A172 (cell line): ENCODE data around the gene GJC1. TPM values are rescaled to one million over a fixed set of nuclear protein-coding genes. Genes with fewer than 3 reads are reported as not detected.
A peak's percentile ranks its signal among the peaks of the same experiment; 100 is the strongest.

Experiments used
- DNase-seq: peaks from one replicate; pipeline ENCODE4 v3.0.0-alpha.2; 2015; ENCODE audit warnings: low spot score
- total RNA-seq: library from RNA; depleted of rRNA; stranded (reverse); fragments of >200 nt; shearing (Covaris generic); gene quantifications from 2 replicates; pipeline ENCODE4 v1.2.3, GENCODE V29; 2014

The GJC1 gene
- total RNA-seq, 1 experiment from 2014 or later: 114 TPM

DNA sequence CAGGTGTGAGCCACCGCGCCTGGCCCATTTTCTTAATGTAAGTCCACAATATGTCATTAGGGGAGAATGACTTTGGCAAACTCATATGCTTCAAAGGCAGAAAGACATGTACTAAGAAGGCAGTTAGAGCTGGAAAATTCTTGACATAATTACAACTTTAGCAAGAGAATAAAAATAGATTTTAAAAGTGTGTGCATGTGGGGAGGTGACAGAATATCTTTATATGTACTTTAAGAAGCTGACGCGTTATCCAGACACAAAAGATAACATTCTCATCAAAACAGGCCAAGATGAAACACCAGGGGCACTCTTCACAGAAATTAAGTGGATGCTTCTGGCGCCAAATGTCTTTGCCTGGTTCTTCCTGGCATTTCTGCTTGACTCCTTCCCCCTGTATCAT, 28.2 kb downstream of the GJC1 start:
- DNase-seq: no peak

DNA sequence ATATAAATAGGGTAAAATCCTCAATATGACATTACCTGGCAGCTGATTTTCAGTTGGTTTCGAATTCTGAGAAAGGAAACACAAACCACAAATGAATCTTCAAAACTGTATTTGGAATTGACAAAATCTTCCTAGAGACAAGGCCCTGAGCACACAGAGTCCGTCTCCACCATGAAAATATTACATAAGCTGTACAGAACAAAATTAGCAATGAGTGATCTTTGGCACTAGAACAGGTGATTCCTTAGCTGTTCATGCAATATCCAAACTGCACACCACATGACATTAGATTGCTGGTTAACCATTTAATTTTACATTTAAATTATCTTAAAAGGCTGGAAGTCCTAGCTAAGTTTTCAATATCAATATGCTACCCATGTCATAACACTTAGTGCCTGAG, 31.7 kb downstream of the GJC1 start:
- no peak for DNase-seq

DNA sequence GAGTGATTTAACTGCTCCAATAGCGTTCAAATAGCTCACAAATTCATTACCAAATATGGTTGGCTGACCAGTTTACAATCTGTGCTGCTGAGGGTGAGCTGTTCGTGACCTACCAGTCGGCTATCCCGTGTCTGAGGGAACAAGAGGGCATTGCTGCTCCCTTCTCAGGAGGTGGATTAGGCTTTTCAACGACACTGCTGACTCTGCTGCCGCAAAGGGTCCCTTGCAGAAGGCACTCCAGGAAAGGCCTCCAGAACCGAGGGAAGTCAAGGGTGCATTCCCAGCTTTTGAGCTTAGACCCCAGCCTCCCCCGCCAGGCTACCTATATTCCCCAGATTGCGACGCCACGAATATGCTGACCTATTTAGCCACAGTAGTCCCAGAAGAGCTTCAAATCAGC, 32.3 kb downstream of the GJC1 start:
- peak; percentile 40 for DNase-seq

DNA sequence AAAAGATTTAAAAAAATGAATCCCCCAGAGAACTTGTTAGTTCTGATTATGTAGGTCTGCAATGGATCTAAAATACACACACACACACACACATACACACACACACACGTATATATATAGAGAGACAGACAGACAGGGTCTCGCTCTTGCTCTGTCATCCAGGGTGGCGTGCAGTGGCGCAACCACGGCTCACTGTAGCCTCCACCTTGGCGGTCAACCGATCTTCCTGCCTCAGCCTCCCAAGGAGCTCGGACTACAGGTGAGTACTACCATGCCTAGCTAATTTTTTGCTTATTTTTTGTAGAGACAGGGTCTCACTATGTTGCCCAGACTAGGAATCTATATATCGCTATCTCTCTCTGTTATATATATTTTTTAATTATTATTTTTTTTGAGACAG, 33.4 kb downstream of the GJC1 start:
- no peak for DNase-seq

DNA sequence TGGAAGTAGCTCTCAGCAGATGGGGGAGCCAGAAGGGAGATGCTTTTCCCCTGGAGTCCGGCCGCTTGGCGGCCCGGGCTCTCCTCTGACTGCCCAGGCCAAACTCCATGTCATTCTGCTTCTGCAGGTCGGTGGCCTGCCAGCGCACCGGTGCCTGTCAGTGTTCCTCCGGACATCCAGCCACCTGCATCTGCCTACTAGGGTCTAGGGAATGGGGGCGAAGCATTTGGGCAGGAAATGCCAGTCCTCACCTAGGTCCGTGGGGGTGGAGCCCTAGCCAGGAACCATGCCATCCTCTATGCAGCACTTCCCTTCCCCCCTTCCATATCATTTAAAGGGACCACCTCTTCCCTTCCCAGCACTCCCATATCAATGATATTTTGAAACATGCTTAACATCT, 34.2 kb downstream of the GJC1 start:
- DNase-seq: peak; percentile 37

DNA sequence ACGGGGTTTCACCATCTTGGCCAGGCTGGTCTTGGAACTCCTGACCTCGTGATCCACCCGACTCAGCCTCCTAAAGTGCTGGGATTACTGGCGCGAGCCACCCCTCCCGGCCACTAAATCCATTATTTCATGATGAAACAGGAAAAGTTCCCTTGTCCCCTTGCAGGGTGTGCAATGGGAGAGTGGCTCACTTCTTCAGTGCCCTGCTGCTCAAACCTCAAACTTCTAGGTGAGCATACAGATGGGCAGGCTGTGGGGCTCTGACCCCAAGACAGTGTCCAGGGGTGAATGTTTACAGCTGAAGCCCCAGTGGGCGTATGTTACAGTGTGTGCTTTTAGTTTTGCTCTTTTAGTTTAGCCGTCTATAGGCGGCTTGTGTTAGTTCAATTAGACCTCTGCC, 34.7 kb downstream of the GJC1 start:
- DNase-seq: no peak

DNA sequence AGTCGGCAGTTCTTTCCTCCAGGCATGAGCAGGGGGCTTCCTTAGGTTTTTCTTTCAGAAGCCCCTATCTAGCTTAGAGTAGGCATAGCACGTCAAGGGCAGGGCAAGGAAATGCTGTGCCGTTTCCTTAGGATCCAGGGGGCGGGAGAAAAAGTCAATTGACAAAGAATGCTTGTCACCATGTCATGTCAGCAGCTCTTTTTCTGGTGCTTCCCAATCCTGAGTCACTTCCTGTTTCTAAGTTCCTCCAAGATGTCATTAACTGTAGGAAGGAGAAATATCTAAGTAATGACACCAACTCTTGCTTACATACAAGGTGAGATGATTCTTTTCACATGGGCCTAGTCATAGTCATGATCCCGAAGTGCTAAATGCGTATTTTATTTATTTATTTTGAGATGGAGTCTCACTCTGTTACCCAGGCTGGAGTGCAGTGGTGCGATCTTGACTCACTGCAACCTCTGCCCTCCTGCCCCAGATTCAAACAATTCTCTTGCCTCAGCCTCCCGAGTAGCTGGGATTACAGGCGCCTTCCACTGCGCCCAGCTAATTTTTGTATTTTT, 35.2 kb downstream of the GJC1 start:
- DNase-seq: peak; percentile 99

DNA sequence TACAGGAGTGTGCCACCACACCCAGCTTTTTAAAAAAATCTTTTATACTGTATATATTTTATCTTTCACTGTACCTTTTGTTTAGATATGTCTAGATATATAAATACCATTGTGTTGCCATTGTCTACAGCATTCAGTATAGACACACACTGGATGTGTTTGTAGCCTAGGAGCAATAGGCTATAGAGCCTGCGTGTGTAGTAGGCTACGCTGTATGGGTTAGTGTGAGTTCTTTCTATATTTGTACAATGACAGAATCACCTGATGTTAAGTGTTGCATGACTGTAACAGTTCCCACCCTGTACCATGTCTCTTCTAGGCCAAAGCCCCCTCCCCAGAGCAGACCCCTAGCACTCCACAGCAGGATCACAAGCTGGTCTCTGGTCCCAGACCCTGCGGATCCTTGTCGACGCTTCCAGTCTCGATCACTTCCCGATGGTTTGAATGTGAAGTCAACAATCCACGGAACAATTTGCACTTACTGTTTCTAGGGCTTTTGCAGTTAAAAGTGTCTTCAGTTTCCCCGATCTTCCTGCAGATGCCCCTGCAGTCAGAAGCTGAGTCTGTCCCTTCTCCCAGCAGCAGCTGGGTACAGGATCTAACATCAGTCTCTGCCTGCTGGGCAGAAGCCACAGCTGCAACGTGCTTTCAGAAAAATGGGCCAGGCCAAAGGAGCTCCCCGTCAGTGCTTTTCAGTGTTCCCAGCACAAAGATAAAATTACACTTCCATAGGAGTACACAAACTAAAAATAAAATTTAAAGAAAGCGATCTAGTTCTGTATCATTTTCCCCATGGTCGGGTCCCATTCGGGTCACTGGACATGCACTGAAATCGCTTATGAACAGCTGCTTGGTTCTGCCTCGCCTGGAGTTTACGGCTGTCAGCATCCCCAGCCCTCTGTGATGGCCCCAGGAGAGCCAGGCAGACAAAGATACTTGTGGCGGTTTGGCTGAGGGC, 35.9 kb downstream of the GJC1 start:
- peak; percentile 38 for DNase-seq

DNA sequence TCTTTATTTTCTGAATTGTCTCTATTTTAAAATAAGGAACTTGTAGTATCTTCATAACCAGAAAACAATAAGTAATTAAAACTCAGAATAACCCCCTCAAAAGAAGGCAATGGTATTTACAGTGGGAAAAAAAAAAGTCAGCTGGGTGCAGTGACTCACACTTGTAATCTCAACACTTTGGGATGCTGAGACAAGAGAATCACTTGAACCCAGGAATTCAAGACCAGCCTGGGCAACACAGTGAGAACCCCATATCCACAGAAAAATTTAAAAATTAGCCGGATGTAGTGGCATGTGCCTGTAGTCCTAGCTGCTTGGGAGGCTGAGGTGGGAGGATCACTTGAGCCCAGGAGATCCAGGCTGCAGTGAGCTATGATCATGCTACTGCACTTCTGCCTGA, 37.8 kb downstream of the GJC1 start:
- peak; percentile 69 for DNase-seq

DNA sequence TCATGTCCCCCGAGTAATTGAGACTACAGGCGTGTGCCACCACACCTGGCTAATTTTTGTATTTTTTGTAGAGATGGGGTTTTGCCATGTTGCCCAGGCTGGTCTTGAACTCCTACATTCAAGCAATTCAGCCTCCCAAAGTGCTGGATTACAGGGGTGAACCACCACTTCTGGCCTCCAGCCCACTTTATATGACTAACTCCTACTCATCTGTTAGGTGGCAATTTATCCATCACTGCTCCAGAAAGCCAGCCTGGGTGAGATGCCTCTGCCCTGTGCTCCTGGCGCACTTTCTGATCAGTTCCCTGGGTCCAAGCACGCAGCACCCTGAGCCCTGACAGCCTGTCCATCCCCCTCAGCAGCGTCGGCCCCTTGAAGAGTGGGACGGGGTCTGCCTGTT, 41.9 kb downstream of the GJC1 start:
- peak; percentile 49 for DNase-seq

DNA sequence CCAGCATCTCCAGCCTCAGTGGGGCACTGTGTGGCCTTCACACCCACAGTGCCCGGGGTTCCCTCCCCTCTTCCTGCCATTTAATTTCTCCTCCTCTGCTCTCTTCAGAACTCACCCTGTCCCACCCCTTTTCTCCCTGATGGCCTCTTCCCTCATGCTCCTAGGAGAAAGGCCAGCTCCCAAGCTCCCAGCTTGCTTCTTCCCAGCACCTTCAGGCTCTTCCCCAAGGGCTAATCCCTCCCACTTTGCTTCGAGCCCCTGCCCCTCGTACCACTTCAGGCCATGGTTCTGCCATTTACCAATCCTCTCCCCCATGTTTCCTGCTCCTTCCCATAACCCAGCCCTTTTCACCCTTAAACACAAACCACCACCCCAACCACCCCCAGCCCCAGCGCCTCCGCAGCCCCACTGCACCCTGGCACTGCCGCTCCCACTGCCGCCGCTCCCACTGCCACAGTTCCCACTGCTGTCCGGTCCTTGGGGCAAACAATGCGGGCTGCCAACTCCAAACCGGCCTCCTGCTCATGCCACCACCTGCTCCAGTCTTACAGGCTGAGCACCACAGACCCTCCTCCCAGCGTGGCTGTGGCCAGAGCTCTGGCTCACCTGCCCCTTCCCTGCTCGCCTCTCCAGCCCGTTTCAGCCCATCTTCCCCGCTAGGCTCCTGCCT, 42.7 kb downstream of the GJC1 start:
- DNase-seq: no peak

DNA sequence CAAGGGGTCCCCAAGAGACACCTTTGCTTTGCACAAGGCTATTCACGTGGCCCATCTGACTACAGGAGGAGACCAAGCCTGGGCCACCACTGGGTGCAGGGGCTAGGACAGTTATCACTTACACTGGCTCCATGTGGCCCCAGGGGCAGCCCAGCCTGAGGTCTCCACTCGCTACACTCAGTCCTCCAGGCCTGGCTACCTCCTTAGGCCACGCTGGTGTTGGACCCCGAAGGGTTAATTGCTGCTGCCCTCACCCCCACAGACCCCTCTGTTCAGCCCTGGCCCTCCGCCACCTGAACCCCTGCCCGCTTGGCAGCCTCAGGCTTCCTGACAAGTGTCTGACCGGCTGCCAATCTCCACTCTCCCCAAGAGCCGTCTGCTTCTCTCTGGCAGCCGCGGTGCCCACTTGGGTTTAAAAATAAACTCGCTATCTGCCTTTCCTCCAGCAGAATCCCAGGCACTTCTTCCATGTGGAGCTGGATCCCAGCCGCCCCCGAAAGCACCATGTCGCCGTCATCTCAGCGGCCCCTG, 43.5 kb downstream of the GJC1 start:
- no peak for DNase-seq

DNA sequence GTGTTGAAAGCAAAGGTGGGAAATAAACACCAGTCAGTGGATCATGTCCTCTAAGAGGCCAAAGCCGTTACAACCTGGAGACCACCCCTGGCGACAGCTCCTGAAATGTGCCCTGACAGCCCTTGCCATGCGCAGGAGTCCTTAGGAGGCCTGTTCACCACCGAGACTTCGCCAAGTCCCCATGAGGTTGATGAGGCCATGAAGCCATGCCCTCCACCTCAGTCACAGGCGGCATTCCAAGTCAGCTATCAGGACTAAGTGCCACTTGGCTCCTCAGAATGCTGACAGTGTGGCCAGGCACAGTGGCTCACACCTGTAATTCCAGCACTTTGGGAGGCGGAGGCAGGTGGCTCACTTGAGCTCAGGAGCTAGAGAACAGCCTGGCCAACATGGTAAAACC, 44.2 kb downstream of the GJC1 start:
- no peak for DNase-seq

DNA sequence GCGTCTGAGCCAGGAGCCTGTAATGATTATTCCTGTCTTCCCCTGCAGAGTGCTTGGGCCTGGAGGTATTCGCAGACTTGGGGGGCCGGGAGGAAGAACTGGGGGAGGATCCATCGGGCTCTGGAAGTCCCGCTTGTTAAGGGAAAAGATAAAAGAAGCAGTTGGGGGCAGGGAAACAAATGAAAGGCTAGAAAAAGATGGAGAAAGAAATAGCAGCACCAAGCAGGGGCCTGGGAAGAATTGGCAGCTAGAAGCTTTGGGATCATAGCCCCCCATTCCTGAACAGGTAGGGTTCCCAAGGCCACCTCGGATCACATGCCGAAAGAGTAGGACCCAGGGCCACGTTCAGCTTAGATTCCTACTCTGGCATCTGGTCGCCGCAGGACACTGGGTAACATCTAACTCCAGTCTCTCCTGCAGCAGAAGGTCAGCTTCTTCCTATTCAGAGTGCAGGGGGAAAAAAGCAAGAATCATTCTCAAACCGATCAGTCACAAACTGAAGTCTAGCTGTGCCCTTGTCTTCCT, 47.7 kb downstream of the GJC1 start:
- no peak for DNase-seq

DNA sequence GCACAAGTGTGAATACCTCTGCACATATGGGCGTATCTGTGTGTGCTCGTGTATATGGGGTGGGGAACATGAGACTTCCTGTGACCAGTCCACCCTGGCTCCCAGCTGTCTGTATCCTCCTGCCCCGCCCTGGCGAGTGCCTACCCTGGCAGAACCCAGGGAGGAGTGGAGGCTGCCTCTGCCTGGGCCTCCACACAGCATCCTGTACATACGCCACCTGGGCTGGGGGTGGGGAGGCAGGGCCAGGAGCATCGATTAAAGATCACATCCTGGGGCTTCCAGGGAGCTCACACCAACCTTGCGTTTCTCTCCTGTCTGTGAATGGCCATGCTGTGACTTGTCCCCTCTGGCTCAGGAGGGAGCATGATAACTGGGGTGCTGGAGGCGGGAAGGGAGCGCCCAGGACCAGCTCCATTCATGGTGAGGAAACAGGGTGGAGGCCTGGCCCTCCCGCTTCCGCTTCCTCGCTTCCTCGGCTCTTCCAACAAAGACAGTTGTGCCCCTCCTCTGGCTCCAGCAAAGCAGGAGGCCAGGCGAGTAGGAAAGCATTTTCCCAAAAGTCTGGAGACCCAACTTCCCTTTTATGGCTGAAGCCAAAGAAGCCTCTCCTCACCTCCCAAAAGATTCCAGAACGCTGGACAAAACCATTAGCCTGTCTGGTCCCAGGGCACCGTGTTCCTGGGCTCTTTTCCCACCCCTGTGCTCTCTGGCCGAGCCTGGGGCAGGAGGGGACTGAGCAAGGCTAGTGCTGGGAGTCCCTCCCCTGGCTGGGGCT, 48.3 kb downstream of the GJC1 start:
- no peak for DNase-seq

DNA sequence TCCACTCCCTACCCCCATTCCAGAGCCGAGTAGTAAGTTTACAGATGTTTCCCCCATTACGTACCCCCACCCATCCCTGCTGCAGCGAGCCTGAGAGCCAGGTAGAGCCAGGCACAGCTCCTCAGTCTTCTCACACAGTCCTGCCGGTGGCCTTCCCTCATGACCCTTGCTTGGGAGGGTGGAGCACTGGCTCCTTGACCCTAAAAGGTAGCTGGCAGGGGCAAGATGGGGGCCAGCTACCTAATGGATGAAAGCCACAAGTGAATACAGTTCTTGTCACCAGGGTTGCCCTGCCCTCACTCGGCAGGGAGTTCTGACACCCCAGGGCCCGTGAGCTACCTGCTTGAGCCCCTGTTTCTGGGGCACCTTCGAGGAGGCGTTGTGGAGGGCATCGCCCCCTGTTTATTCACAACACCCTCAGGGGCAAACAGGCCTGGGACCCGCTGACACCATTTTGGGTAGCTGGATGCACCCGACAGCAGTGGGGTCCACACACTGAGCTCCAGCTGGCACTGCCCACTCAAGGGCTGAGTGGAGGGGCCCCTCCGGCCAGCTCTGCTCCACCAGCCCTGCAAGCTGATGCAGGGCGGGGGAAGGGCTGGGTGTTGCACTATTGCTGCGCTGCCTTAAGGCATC, 49.1 kb downstream of the GJC1 start:
- no peak for DNase-seq

DNA sequence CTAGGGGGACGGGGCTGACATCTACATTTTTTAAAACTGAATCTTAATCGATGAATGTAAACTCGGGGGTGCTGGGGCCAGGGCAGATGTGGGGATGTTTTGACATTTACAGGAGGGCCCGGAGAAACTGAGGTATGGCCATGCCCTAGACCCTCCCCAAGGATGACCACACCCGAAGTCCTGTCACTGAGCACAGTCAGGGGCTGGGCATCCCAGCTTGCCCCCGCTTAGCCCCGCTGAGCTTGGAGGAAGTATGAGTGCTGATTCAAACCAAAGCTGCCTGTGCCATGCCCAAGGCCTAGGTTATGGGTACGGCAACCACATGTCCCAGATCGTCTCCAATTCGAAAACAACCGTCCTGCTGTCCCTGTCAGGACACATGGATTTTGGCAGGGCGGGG, 49.9 kb downstream of the GJC1 start:
- DNase-seq: no peak

DNA sequence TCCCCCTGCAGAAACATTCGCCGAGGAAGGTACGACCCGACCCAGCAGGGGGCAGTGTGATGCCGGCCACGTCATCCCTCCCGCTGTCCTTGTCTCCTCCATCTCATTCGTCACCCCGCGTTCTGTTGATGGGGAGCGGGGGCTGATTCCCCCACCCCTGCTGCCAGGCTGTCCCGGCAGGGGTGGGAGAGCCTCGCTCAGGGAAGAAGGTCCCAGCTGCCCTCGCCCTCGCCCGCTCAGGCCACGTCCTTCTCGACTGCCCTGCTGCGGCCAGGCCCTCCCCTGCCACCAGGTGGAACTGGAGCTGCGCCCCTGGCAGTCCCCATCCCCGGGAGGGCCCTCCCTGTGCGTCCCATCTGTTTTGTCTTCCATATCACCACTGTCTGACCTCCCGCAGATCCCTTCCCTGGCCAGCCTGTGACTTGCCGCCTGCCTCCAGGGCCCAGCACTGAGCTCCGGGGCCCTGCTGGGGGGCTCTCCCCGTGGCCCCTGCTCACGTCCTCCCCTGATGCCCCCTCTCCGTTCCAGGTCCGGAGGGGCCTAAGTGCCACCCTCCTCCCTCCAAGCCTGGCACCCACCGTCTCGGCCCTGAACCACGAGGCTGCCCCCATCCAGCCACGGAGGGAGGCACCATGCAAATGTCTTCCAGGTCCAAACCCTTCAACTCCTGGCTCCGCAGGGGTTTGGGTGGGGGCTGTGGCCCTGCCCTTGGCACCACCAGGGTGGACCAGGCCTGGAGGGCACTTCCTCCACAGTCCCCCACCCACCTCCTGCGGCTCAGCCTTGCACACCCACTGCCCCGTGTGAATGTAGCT, 50.7 kb downstream of the GJC1 start:
- DNase-seq: peak; percentile 78

DNA sequence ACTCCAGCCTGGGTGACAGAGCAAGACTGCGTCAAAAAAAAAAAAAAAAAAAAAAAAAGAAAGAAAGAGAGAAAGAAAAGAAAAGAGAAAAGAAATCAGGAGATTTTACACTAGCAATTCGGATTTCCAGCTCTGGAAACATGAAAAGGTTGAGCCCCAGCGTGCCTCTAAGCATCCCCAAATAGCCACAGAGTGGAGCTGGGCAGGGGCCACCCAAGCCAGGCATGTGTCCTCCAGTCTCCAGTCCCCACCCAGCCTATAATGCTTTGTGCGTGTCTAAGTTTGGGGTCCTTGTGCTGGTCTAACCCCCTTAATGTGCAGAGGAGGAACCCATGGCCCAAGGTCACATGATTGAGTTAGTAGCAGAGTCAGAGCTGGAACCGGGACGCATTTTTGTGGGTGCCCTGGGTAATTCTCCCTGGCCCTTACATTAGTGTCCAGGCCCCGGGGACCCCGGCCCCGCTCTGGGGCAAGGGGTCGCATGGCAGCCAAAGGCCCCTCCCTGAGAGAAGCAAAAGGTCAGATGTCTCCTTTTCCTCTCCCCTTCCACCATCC, 51.4 kb downstream of the GJC1 start:
- DNase-seq: no peak
